Measurements from ENCODE around the gene P2RX6. TPM values are rescaled to one million over a fixed set of nuclear protein-coding genes. Genes with fewer than 3 reads are reported as not detected.

Gene P2RX6
- polyA plus RNA-seq, 5 donors: 0.95 to 3.4 (median 1.8) TPM

DNA sequence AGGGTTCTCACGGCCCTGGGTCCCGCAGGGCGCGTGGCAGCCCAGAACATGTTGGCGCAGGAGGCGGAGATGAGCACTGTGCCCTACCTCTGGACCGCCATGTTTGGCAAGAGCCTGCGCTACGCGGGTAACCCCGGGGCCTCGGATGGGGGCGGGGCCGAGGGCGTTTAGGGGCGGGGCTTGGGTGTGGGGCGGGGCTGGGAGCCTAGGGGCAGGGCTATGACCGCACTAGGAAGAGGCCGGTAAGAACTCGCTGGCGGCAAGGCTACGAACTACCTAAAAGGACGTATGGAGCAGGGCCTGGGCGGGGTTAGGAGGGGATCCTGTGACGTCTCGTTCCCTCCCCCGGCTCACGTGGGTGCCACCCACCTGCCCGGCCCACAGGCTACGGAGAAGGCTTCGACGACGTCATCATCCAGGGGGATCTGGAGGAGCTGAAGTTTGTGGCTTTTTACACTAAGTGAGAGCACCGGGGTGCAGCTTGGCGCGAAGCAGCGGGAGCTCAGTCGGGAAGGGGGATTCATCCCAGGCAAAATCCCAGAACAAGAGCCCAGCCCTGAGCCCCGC lies 35.6 kb upstream of the P2RX6 start:
- DNase-seq: peak; percentile 61 to 65

DNA sequence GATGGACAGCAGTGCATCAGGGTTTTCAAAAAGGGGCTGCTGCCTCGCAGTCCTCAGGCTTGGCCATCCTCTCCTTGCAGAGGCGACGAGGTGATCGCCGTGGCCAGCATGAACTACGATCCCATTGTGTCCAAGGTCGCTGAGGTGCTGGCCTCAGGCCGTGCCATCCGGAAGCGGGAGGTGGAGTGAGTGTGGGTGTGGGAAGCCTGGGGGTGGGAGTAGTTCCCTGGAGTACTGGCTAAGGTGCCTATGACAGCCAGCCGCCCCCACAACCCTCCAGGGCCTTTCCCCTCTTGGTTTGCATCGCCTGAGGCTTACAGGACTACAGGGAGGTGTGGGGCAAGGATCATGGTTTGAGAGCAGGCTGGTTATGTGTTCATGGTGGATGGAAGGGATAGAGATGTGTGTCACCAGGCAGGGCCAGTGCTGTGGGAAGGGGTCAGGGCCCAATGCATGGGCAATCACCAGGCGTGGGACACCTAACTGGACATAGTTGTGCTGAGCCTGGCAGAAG lies 35.0 kb upstream of the P2RX6 start:
- no peak for DNase-seq

DNA sequence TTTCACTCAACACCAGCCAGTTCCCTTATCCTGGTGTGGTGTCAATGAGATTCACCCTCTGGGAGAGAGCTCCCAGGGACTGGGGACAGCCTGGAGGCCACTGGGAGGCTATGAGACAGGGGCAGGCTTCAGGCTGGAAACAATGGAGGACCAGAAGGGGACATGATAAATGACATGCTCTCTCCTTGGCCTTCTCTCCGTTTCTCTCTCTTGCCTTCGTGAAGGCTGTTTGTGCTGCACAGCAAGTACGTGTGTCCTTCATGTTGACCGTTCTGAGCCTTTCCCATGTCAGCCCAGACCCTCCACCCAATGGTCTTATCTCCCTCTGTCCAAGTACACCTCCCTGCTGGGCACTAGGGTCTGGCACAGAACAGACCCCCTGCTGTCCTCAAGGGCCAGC lies 34.4 kb upstream of the P2RX6 start:
- DNase-seq: no peak

- DNase-seq: no peak
Observed at GRCh38 chr22:20980938-20981722, 33.8 kb upstream of the P2RX6 start.

- peak; percentile 83 to 89 for DNase-seq
Observed at GRCh38 chr22:20981787-20982562, 33.0 kb upstream of the P2RX6 start, which contains the start of gene LZTR1. Gene LZTR1, plus strand, starts transcription at chr22:20982297. Its CDS starts 75 bp downstream, at chr22:20982372.

DNA sequence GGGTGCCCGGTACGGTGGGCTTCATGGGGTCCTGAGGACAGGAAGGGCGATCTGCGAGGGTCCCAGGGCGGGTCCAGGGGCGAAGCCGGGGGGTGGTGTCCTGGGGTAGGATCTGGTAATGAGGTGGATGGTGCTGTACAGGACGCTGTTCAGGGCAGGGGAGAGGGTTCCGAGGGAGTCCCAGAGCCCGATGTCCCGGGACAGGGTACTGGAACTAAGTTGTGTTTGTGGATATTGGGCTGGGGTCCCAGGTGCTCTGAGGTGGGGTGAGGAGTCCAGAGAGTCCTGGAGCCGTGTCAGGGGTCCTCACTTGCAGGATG lies 32.4 kb upstream of the P2RX6 start:
- no peak for DNase-seq

- no peak for DNase-seq
Observed at GRCh38 chr22:20983081-20983771, 31.7 kb upstream of the P2RX6 start.

DNA sequence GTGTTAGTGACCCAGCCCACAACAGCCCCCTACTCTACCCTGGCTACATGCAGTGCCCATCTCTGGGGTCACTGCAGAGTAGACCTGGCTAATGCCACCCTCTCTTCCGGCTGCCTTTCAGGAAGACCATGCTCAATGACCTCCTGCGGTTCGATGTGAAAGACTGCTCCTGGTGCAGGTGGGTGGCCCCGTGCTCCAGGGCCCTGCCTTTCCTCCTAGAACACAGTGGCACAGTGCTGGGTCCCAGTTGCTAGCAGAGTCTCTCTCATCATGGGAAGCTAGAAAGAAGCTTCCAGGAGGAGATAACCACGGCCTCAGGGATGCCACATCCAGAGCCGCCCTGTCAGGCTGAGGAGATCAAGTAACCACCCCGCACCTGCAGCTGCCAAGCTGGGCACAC lies 29.2 kb upstream of the P2RX6 start:
- no peak for DNase-seq

DNA sequence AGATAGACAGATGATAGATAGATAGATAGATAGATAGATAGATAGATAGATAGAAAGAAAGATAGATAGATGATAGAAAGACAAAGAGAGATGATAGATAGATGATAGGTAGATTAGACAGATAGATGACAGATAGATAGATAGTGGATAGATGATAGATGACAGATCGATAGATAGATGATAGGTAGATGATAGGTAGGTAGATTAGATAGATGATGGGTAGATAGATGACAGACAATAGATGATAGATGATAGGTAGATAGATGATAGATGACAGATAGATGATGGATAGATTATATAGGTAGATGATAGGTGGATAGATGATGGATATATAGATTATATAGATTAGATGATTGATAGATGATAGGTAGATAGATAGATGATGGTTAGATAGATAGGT lies 28.6 kb upstream of the P2RX6 start:
- DNase-seq: no peak

GRCh38 chr22:20987375-20987774 lies 27.6 kb upstream of the P2RX6 start:
- no peak for DNase-seq

DNA sequence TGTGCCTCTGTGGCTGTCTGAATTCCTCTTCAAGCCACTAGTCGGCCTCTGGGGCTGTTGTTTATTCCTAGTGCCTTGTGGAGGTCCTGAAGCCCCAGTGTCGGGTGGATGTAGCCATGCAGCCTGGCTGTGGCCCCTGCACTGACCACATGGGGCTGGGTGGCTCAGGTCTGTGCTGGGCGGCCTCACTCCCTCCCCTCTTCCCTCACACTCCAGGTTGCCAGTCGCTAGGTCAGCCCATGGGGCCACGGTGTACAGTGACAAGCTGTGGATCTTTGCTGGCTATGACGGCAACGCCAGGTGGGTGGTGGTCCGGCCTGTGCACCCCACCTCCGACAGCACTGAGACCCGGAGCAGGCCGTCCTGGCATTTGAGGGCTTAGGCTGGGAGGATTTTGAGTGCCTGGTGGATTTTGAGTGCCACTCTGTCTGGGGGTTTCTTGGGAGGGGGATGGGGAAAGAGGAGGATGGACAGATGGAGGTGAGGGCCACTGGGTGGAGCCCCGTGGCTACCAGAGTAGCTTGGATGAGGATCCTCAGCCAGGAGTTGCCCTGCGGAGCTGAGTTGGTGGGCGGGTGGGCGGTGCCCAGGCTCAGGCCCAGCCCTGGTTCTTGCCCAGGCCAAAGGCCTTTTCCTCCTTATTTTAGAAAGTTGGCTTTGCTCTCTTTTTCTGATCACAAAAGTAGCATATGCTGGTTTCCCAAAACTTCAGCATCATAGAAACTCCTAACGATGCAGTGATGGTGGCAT lies 26.2 kb upstream of the P2RX6 start:
- no peak for DNase-seq

DNA sequence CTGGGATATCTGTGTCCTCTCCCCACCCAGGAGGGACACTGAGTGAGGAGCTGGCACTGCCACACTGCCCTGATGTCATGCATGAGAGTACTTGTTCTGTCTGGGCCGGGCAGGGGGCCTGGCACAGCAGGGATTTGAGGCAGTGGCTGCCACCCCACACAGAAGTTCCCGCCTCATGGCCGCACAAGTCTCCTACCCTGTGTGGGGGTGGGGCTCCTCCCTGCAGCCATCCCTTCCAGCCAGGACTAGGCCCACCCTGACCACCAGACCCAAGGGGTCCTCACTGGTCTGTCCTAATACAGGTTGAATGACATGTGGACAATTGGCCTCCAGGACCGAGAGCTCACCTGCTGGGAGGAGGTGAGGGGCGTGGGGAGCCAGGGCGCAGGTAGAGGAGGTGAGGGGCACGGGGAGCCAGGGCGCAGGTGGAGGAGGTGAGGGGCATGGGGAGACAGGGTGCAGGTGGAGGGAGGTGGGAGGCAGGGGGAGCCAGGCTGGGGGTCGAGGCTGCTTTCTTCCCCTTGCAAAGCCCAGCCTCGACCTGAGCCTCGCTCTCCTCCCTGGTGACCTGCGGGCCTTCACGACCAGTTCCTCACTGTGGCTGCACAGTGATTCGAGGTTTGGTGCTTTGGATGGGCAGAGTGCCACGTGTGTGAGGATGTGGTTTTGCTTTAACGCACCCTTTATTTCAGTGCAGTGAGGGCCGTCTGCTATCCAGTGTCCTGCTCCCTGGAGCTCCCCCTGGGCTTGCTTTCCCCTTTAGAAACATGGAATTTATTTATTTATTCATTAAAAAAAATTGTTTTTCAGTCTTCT lies 25.4 kb upstream of the P2RX6 start:
- no peak for DNase-seq

DNA sequence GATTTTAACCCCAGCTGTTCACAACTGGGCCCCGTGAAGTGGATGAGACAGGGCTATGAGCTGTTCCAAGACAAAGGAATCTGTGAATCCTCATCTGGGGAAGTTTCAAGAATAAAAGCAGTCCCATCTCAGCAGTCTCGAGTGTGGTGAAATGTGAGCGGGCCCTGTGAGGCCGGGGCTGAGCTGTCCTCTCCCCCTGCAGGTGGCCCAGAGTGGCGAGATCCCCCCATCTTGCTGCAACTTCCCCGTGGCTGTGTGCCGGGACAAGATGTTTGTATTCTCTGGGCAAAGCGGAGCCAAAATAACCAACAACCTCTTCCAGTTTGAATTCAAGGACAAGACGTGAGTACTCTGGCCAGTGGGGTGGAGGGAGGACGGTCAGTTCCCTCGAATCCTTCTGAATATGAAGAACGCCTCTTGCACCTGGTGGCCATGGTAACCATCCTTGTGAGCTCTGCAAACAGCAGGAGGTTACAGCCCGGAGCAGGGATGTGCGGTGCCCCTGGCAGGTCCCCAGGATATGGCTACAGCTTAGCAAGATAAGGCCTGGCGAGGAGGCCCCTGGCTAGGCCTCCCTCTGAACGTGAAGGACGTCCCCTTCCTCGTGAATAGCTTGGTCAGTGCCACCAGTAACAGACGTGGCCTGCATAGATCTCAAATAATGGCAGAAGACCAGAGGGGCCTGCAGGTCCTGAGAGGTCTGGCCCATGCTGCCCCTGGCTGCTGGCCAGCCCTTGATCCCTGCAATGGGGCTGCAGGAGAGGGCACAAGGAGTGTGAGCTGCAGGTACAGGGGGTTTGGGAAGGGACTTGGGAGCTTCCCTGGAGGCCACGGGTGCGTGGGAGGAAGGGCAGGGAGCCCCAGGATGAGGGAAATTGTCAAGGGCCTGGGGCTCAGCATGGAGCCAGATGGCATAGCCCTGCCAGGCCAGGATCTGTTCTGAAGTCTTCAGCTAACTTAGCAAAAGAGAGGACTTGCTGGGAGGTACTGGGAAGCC lies 24.5 kb upstream of the P2RX6 start:
- no peak for DNase-seq

GRCh38 chr22:20991252-20992055 lies 23.5 kb upstream of the P2RX6 start:
- DNase-seq: no peak

GRCh38 chr22:20992056-20992442 lies 22.9 kb upstream of the P2RX6 start:
- DNase-seq: no peak

DNA sequence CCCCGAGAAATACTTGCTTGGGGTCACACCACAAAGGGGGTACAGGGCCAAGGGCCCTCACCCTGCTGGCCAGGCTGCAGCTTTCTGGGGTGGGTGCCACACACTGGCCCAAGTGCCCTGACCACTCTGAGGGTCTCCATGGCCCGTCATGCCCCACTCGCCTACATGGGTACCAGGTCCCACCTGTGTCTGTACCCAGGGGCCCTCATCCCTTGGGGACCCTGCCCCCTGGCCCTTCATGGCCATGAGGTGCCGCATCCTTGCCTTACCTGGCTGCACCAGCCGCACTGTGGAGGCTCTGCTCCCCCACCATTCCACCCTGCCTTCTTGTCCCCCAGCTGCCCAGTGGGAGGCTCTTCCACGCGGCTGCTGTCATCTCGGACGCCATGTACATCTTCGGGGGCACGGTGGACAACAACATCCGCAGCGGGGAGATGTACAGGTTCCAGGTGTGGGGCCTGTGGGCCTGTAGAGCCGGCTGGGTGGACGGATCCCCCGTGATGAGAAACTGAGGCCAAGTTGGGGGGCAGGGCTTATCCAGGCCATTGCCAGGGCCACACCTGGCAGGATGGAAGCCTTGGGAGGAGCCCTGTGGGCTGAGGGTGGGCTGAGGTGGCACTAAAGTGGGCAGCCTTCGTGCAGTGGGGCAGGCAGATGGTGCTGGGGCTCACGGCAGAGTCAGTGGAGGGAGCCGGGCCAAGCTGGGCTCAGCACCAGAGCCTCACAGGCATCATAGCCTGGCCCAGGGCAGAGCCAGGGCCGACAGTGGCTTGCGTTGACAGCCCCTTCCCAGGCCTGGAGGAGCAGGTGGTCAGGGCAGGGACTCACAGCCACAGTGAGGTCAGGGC lies 22.3 kb upstream of the P2RX6 start:
- no peak for DNase-seq

Data from right lung (tissue), 5 donors.